SK-N-SH treated with all-trans-retinoic acid at 6 μM for 48 hours (cell line): ENCODE measurements around the gene ZNF135.

Experiments used
- ATAC-seq: fragments of 200-7000 bp; cut with Tn5 transposase; 3 replicates; pipeline ENCODE4 v1.9.1; 2020; ENCODE audit warnings: mild to moderate bottlenecking, moderate library complexity
- ARNTL ChIP-seq: fragments of 450-650 bp; formaldehyde crosslinking; IDR thresholded peaks from 2 replicates; pipeline ENCODE4 v1.5.0; 2020; ENCODE audit warnings: low read depth, mild to moderate bottlenecking, moderate library complexity, borderline replicate concordance
- BACH2 ChIP-seq: fragments of 250-450 bp; sonication (Bioruptor Pico); IDR thresholded peaks from 2 replicates; pipeline ENCODE4 v1.9.0; 2021; ENCODE audit warnings: mild to moderate bottlenecking, borderline replicate concordance
- CSDC2 ChIP-seq: fragments of 250-450 bp; sonication (Bioruptor Pico); IDR thresholded peaks from 2 replicates; pipeline ENCODE4 v1.5.0; 2020; ENCODE audit warnings: mild to moderate bottlenecking, moderate library complexity
- ESRRG ChIP-seq: fragments of 250-450 bp; sonication (Bioruptor Pico); IDR thresholded peaks from 2 replicates; pipeline ENCODE4 v1.6.1; 2021; ENCODE audit warnings: mild to moderate bottlenecking
- ISL1 ChIP-seq: fragments of 250-450 bp; sonication (Bioruptor Pico); IDR thresholded peaks from 2 replicates; pipeline ENCODE4 v2.1.2; 2022; ENCODE audit warnings: mild to moderate bottlenecking, moderate library complexity
- OSR1 ChIP-seq: fragments of 250-450 bp; sonication (Bioruptor Pico); IDR thresholded peaks from 2 replicates; pipeline ENCODE4 v1.8.0; 2022; ENCODE audit warnings: moderate library complexity, mild to moderate bottlenecking, inconsistent platforms
- RARB ChIP-seq: fragments of 250-450 bp; sonication (Bioruptor Pico); IDR thresholded peaks from 2 replicates; pipeline ENCODE4 v1.8.0; 2021; ENCODE audit warnings: mild to moderate bottlenecking, moderate library complexity
- SNAI2 ChIP-seq: fragments of 250-450 bp; sonication (Bioruptor Pico); IDR thresholded peaks from 2 replicates; pipeline ENCODE4 v1.5.0; 2020; ENCODE audit warnings: mild to moderate bottlenecking, moderate library complexity
- TCF4 ChIP-seq: fragments of 250-450 bp; sonication (Bioruptor Pico); IDR thresholded peaks from 2 replicates; pipeline ENCODE4 v1.8.0; 2021; ENCODE audit warnings: mild to moderate bottlenecking, moderate library complexity, borderline replicate concordance
- TOX ChIP-seq: fragments of 250-450 bp; sonication (Bioruptor Pico); IDR thresholded peaks from 2 replicates; pipeline ENCODE4 v1.8.0; 2021; ENCODE audit warnings: mild to moderate bottlenecking, moderate library complexity, borderline replicate concordance
- ZC3H10 ChIP-seq: fragments of 250-450 bp; sonication (Bioruptor Pico); IDR thresholded peaks from 2 replicates; pipeline ENCODE4 v1.5.1; 2021; ENCODE audit warnings: mild to moderate bottlenecking, moderate library complexity
- ZFP3 ChIP-seq: fragments of 250-450 bp; sonication (Bioruptor Pico); IDR thresholded peaks from 2 replicates; pipeline ENCODE4 v1.5.0; 2020; ENCODE audit warnings: mild to moderate bottlenecking, moderate library complexity
- ZFP30 ChIP-seq: fragments of 450-650 bp; formaldehyde crosslinking; IDR thresholded peaks from 2 replicates; pipeline ENCODE4 v1.5.0; 2022; ENCODE audit warnings: mild to moderate bottlenecking, moderate library complexity
- ZNF565 ChIP-seq: fragments of 450-650 bp; formaldehyde crosslinking; conservative IDR thresholded peaks from 2 replicates; pipeline ENCODE4 v1.5.0; 2020; ENCODE audit warnings: low read depth, mild to moderate bottlenecking, moderate library complexity
- ZNF70 ChIP-seq: fragments of 450-650 bp; formaldehyde crosslinking; IDR thresholded peaks from 2 replicates; pipeline ENCODE4 v1.5.0; 2020; ENCODE audit warnings: mild to moderate bottlenecking, moderate library complexity
- ZNF8 ChIP-seq: fragments of 450-650 bp; formaldehyde crosslinking; IDR thresholded peaks from 2 replicates; pipeline ENCODE4 v1.5.0; 2020; ENCODE audit warnings: mild to moderate bottlenecking, moderate library complexity
- TF ChIP-seq, protein P1 (sequence below): fragments of 250-450 bp; sonication (Bioruptor Pico); IDR thresholded peaks from 2 replicates; pipeline ENCODE4 v1.5.1; 2021; ENCODE audit warnings: mild to moderate bottlenecking, moderate library complexity
- TF ChIP-seq, protein P2 (sequence below): fragments of 250-450 bp; sonication (Bioruptor Pico); IDR thresholded peaks from 2 replicates; pipeline ENCODE4 v1.5.1; 2020; ENCODE audit warnings: low read depth, mild to moderate bottlenecking, moderate library complexity
- TF ChIP-seq, protein P3 (sequence below): fragments of 250-450 bp; sonication (Bioruptor Pico); IDR thresholded peaks from 2 replicates; pipeline ENCODE4 v1.8.0; 2020; ENCODE audit warnings: mild to moderate bottlenecking, moderate library complexity, borderline replicate concordance
- TF ChIP-seq, protein P4 (sequence below): fragments of 250-450 bp; sonication (Bioruptor Pico); IDR thresholded peaks from 2 replicates; pipeline ENCODE4 v1.8.0; 2021; ENCODE audit warnings: low read depth, mild to moderate bottlenecking, moderate library complexity, borderline replicate concordance
- TF ChIP-seq, protein P5 (sequence below): fragments of 250-450 bp; sonication (Bioruptor Pico); IDR thresholded peaks from 2 replicates; pipeline ENCODE4 v1.5.0; 2020; ENCODE audit warnings: mild to moderate bottlenecking, moderate library complexity

The ZNF135 gene

DNA sequence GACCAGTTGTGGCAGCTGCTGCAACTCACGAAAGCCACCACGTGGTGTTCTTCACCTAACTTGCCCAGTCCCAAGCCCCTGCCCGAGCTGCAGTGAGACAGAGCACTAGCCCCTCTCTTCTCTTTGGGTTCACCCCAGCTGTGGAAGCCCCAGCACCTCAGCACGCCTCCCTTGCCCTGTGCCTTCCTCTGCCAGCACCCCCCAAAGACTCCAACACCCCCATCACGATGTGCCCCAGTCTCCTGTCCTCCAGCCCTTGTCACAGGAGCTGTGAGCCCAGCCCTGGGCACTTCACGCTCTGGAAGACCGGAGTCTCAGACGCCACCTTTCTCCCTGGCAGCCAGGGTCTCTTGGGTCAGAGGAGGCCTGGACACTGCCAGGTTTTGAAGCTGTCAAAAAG, 2.2 kb upstream of the ZNF135 start:
- ATAC-seq = no peak
- TF ChIP-seq, protein P1, sequence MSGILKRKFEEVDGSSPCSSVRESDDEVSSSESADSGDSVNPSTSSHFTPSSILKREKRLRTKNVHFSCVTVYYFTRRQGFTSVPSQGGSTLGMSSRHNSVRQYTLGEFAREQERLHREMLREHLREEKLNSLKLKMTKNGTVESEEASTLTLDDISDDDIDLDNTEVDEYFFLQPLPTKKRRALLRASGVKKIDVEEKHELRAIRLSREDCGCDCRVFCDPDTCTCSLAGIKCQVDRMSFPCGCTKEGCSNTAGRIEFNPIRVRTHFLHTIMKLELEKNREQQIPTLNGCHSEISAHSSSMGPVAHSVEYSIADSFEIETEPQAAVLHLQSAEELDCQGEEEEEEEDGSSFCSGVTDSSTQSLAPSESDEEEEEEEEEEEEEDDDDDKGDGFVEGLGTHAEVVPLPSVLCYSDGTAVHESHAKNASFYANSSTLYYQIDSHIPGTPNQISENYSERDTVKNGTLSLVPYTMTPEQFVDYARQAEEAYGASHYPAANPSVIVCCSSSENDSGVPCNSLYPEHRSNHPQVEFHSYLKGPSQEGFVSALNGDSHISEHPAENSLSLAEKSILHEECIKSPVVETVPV (CRISPR knock-in tag) = no peak
- TF ChIP-seq ZC3H10 (no peak), TCF4 (CRISPR knock-in tag) (no peak), ZNF565 (no peak), ARNTL (CRISPR knock-in tag) (no peak), ISL1 (CRISPR knock-in tag) (no peak), OSR1 (no peak), BACH2 (CRISPR knock-in tag) (no peak)
- TF ChIP-seq, protein P2, sequence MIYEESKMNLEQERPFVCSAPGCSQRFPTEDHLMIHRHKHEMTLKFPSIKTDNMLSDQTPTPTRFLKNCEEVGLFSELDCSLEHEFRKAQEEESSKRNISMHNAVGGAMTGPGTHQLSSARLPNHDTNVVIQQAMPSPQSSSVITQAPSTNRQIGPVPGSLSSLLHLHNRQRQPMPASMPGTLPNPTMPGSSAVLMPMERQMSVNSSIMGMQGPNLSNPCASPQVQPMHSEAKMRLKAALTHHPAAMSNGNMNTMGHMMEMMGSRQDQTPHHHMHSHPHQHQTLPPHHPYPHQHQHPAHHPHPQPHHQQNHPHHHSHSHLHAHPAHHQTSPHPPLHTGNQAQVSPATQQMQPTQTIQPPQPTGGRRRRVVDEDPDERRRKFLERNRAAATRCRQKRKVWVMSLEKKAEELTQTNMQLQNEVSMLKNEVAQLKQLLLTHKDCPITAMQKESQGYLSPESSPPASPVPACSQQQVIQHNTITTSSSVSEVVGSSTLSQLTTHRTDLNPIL = no peak
- TF ChIP-seq, protein P3, sequence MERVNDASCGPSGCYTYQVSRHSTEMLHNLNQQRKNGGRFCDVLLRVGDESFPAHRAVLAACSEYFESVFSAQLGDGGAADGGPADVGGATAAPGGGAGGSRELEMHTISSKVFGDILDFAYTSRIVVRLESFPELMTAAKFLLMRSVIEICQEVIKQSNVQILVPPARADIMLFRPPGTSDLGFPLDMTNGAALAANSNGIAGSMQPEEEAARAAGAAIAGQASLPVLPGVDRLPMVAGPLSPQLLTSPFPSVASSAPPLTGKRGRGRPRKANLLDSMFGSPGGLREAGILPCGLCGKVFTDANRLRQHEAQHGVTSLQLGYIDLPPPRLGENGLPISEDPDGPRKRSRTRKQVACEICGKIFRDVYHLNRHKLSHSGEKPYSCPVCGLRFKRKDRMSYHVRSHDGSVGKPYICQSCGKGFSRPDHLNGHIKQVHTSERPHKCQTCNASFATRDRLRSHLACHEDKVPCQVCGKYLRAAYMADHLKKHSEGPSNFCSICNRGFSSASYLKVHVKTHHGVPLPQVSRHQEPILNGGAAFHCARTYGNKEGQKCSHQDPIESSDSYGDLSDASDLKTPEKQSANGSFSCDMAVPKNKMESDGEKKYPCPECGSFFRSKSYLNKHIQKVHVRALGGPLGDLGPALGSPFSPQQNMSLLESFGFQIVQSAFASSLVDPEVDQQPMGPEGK (CRISPR knock-in tag) = no peak

DNA sequence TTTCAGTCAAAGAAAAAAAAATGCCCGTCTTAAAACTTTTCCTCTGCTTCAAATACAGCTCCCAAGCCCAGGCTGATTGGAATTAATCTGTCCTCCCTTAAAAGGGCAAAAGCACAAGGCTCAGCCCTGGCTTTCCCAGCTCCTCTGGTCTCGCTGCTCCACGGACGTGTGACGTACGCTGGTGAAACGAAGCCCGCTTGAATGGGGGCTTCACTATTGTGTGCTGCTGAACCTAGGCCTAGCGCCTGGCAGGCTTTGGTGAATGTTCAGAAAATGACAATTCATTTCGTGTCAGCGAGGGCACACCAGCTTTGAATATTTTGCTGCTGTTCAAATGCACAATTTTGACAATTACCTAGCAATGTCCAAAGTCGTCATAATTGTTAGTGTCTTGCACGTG, 615 bp upstream of the ZNF135 start:
- ATAC-seq = no peak
- TF ChIP-seq TCF4 (CRISPR knock-in tag) (no peak), RARB (CRISPR knock-in tag) (no peak), ZC3H10 (no peak), ZFP30 (CRISPR knock-in tag) (no peak), ISL1 (CRISPR knock-in tag) (no peak), SNAI2 (no peak), ESRRG (CRISPR knock-in tag) (no peak), TOX (no peak), ZNF565 (no peak), OSR1 (no peak), ARNTL (CRISPR knock-in tag) (no peak), ZNF8 (CRISPR knock-in tag) (no peak), BACH2 (CRISPR knock-in tag) (no peak), ZNF70 (no peak), ZFP3 (CRISPR knock-in tag) (no peak), CSDC2 (no peak)
- TF ChIP-seq, protein P4, sequence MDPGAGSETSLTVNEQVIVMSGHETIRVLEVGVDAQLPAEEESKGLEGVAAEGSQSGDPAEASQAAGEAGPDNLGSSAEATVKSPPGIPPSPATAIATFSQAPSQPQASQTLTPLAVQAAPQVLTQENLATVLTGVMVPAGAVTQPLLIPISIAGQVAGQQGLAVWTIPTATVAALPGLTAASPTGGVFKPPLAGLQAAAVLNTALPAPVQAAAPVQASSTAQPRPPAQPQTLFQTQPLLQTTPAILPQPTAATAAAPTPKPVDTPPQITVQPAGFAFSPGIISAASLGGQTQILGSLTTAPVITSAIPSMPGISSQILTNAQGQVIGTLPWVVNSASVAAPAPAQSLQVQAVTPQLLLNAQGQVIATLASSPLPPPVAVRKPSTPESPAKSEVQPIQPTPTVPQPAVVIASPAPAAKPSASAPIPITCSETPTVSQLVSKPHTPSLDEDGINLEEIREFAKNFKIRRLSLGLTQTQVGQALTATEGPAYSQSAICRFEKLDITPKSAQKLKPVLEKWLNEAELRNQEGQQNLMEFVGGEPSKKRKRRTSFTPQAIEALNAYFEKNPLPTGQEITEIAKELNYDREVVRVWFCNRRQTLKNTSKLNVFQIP (CRISPR knock-in tag) = no peak
- TF ChIP-seq, protein P5, sequence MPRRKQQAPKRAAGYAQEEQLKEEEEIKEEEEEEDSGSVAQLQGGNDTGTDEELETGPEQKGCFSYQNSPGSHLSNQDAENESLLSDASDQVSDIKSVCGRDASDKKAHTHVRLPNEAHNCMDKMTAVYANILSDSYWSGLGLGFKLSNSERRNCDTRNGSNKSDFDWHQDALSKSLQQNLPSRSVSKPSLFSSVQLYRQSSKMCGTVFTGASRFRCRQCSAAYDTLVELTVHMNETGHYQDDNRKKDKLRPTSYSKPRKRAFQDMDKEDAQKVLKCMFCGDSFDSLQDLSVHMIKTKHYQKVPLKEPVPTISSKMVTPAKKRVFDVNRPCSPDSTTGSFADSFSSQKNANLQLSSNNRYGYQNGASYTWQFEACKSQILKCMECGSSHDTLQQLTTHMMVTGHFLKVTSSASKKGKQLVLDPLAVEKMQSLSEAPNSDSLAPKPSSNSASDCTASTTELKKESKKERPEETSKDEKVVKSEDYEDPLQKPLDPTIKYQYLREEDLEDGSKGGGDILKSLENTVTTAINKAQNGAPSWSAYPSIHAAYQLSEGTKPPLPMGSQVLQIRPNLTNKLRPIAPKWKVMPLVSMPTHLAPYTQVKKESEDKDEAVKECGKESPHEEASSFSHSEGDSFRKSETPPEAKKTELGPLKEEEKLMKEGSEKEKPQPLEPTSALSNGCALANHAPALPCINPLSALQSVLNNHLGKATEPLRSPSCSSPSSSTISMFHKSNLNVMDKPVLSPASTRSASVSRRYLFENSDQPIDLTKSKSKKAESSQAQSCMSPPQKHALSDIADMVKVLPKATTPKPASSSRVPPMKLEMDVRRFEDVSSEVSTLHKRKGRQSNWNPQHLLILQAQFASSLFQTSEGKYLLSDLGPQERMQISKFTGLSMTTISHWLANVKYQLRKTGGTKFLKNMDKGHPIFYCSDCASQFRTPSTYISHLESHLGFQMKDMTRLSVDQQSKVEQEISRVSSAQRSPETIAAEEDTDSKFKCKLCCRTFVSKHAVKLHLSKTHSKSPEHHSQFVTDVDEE = no peak
- TF ChIP-seq, protein P3 (CRISPR knock-in tag) = no peak
- TF ChIP-seq, protein P2 = no peak
